ENCODE measurements around the gene FLNB.

FLNB gene

GRCh38 chr3:58152225-58153015 is 144.2 kb downstream of the FLNB start:
- DNase-seq (ENCODE audit: extremely low read depth, low read depth) = no peak
- no peak for TF ChIP-seq CTCF (IDR thresholded peaks at IDR 0.05; ENCODE audit: low read depth, low read length, missing control alignments)
- no peak overlapping the region for H3K4me3 ChIP-seq (replicated peaks; ENCODE audit: low read depth, low read length)

- no peak for DNase-seq (ENCODE audit: extremely low read depth, low read depth)
- TF ChIP-seq CTCF (IDR thresholded peaks at IDR 0.05; ENCODE audit: low read depth, low read length, missing control alignments) = no peak
- H3K4me3 ChIP-seq (replicated peaks; ENCODE audit: low read depth, low read length) = no peak overlapping the region
Observed at GRCh38 chr3:58153371-58153770, 145.1 kb downstream of the FLNB start.

DNA sequence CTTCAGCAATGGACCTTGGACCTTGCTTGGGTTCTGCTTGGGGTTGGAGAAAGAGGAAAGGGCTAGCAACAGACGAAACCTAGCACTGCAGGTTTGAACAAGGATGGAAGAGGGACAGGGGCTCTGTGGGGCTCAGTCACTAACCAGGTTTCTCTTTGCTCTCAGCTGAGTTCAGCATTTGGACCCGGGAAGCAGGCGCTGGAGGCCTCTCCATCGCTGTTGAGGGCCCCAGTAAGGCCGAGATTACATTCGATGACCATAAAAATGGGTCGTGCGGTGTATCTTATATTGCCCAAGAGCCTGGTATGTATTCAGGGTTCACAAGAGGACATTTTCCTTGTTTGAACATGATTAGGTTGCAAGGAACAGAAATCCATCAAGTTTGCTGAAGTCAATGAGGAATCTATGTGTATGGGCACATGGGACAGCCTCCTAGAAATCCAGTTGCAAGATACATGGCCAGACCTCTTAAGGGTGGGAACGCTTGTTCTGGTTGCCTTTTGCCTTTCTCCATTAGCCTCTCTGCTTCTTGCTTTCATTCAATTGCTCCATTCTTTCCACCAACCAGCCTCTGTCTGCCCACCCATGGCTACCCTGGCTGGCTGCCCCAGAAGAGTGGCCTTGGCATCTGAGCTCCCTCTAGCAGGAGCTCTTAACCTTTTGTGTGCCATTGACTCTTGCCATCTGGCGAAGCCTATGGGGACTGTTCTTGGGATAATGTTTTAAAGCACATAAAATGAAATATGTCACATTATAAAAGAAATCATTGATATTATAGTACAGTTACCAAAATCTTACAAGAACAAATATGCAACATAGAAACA is 146.6 kb downstream of the FLNB start:
- no peak for TF ChIP-seq CTCF (IDR thresholded peaks at IDR 0.05; ENCODE audit: low read depth, low read length, missing control alignments)
- H3K4me3 ChIP-seq (replicated peaks; ENCODE audit: low read depth, low read length) = no peak overlapping the region
- no peak for DNase-seq (ENCODE audit: extremely low read depth, low read depth)

GRCh38 chr3:58155838-58156237 is 147.6 kb downstream of the FLNB start:
- no peak for DNase-seq (ENCODE audit: extremely low read depth, low read depth)

DNA sequence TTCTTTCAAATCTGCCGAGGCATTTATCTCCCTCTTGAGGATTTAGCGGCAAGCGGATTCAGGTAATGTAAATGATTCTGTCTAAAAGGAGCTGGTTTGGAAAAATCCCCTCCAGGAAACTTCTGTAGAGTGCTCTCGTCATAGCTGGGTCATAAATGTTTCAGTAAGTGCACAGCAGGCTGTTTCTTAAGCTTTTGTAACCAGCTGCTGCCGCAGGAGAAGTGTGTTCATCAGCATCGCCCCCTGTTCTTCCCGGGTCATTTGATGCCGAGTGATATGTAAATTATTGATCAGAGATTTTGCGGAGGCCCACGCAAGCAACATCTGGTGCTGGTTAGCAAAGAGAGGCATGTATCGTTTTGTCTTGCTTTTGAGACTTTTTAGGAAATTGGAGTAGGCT is 149.5 kb downstream of the FLNB start:
- no peak overlapping the region for H3K4me3 ChIP-seq (replicated peaks; ENCODE audit: low read depth, low read length)
- no peak for TF ChIP-seq CTCF (IDR thresholded peaks at IDR 0.05; ENCODE audit: low read depth, low read length, missing control alignments)
- no peak for DNase-seq (ENCODE audit: extremely low read depth, low read depth)

More at GRCh38 chr3:58155838-58156237, 147.6 kb downstream of the FLNB start:
- no peak overlapping the region for H3K4me3 ChIP-seq (replicated peaks; ENCODE audit: low read depth, low read length)
- TF ChIP-seq CTCF (IDR thresholded peaks at IDR 0.05; ENCODE audit: low read depth, low read length, missing control alignments) = no peak

DNA sequence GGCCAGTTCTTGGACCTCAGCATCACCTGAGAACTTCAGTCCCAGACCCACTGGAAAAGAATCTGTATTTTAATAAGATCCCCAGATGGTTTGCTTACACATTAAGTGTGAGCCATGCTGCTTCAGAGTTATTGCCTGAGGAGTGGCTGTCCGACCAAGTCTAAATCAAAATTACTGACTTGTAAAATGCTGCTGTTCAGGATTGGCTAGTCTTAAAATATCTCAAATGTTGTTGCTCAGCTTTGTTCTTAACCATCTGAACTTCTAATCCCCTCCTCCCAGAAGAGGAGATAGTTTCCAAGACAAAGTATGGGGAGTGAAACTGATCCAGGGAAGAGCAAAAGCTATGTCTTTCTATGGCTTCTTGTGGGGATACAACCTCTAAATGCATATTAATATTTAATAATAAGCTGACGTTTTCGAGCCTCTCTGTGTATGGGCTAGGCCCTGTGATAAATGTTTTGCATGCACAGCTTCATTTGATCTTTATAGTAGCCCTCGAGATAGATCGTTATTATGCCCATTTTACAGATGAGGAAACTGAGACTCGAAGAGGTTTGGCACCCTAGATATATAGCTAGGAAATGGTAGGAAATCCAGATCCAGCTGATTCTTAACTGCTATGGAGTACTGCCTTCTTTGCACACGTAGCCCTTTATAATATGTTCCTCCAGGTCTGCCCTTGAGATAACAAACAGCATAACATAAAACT is 150.4 kb downstream of the FLNB start:
- no peak for TF ChIP-seq CTCF (IDR thresholded peaks at IDR 0.05; ENCODE audit: low read depth, low read length, missing control alignments)
- H3K4me3 ChIP-seq (replicated peaks; ENCODE audit: low read depth, low read length) = no peak overlapping the region
- no peak for DNase-seq (ENCODE audit: extremely low read depth, low read depth)

All from HFF-Myc (cell line).